HG03442 (cell line): ENCODE data around the gene USP34.

Experiments used
- ATAC-seq: cut with Tn5 transposase; IDR thresholded peaks from one replicate; pipeline ENCODE4 v1.9.1; 2021; ENCODE audit warnings: mild to moderate bottlenecking, moderate library complexity; ENCODE audit not compliant: unreplicated experiment

Gene USP34

DNA sequence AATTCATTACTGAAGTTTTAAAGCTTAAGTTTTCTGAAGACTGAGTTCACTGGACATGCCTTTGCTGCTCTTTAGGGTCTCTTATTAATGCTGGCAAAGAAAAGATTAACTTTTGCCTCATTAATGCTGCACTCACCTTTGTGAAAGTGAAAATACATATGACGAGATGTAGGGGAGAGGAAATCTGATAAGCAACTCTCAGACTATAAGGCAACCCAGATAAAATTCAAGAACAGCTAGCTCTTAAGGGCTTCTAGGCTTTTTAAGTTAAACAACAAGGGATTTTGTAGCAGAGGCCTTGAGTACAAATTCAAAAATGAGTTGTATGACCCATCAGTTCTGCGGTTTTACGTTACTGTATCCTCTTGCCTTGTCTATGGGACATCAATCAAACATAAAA is 143.7 kb downstream of the USP34 start:
- ATAC-seq: no peak

DNA sequence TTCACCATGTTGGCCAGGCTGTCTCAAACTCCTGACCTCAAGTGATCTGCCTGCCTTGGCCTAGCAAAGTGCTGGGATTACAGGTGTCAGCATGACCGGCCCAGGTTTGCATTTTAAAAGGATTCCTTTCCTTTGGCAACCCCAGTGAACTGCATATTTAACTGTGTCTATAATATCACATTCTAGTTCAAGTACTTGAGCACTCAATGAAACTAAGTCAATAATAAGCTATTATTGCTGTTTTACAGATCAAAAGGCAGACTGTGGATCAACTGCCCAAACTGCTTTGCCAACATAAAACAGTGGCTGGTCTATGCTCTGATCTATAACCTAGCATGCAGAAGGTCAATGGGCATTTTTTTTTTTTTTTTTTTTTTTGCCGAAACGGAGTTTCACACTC is 144.5 kb downstream of the USP34 start:
- no peak for ATAC-seq

GRCh38 chr2:61320181-61320580 is 150.7 kb downstream of the USP34 start:
- no peak for ATAC-seq

GRCh38 chr2:61318553-61318952 is 152.3 kb downstream of the USP34 start:
- ATAC-seq: no peak

GRCh38 chr2:61295981-61296380 is 174.9 kb downstream of the USP34 start:
- no peak for ATAC-seq

GRCh38 chr2:61291851-61292575 is 178.9 kb downstream of the USP34 start:
- no peak for ATAC-seq

- ATAC-seq: no peak
These were observed 182.6 kb downstream of the USP34 start for GRCh38 chr2:61288070-61288841.

GRCh38 chr2:61287254-61287653 is 183.6 kb downstream of the USP34 start:
- no peak for ATAC-seq

DNA sequence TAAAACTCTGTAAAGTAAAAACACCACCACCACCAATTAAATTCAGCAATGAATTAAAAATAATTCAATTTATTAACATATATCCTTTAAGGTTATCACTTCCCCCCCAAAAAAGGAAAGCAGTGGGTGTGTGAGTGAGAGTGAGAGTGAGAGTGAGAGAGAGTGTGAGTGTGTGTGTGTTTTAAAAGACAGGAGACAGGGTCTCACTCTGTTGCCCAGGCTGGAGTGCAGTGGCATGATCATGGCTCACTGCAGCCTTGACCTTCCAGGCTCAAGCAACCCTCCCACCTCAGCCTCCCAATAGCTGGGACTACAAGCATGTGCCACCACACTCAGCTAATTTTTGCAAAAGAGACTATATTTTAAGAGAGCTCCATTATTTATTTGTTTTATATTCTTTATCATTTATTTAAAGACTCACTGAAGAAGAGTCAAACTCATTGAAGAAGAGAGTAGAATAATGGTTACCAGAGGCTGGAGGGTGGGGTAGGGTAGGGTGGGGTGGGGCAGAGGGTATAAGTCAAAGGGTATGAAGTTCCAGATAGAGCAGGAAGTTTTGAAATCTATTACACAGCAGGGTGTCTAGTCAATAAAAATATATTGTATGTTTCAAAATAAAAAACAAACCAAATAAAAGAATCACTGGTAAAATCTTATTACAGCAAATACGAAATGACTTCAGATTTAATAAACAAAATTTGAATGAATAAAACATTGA is 187.3 kb downstream of the USP34 start:
- ATAC-seq: no peak

GRCh38 chr2:61282104-61282590 is 188.7 kb downstream of the USP34 start:
- ATAC-seq: no peak

- no peak for ATAC-seq
These were observed 189.6 kb downstream of the USP34 start for GRCh38 chr2:61281321-61281720.

DNA sequence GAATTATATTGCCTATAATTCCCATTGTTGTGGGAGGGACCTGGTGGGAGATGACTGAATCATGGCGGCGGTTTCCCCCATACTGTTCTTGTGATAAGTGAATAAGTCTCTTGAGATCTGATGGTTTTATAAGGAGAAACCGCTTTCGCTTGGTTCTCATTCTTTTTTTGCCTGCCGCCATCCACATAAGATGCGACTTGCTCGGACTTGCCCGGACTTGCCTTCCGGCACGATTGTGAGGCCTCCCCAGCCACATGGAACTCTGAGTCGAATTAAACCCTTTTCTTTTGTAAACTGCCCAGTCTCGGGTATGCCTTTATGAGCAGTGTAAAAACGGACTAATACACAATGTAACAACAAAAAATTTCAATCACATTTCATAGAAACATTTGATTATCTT is 193.1 kb downstream of the USP34 start:
- no peak for ATAC-seq

GRCh38 chr2:61275575-61276184 is 195.2 kb downstream of the USP34 start:
- ATAC-seq: no peak

DNA sequence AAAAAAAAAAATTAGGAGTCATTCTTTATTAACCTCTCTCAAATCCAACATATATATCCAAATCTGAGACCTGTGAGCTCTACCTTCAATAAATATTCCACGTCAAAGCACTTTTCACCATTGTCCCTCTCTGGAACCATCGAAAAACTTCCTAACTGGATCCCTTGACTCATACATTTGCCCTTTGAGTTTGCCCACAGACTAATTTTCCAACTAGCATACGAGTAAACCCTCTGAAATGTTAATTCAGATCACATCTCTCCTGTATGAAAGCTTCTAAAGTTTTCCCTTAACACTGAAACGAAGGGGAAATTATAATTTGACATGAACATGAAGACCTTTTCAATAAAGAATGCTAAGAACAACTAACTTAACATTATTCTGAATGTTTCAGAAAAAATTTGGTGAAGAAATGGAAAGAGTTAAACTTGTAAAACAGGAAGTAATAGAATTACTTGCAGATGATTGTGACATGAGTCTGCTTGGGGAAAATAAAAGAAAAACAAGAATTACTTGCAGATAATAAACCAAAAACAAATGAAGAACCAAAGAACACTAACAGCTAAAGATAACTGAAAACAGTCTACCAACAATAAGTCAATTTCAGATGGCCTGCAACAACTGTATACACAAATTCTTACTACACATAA is 198.3 kb downstream of the USP34 start:
- no peak for ATAC-seq

DNA sequence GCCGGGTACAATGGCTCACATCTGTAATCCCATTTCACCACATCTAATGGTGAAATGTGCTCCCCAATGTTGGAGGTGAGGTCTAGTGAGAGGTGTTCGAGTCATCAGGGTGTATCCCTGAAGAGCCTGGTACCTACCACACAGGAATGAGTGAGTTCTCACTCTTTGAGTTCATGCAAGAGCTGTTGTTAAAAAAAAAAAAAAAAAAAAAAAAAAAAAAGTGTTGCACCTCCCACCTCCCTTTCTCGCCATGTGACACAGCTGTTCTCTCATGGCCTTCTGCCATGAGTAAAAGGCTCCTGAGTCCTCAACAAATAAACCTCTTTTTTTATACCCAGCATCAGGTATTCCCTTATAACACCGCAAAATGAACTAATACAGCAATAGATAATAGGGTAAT is 202.6 kb downstream of the USP34 start:
- no peak for ATAC-seq

GRCh38 chr2:61266632-61267505 is 204.0 kb downstream of the USP34 start:
- ATAC-seq: no peak

DNA sequence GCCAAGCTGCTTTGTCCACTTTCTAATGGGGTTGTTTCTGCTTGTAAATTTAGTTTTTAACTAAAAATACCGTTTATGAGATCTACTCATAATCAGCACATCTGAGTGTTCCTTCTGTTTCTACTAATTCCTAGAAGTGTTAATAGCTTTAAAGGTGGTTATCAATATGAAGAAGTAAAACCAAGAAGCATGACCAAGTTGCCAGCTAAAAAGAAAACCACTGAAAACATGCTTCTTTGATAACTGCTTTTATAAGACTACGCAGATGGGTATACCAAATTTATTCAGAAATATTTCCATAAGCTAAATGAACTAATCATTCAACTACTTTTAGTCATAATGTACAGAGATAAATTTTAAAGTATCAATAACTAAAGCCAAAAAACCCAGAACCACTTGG is 207.1 kb downstream of the USP34 start:
- no peak for ATAC-seq

DNA sequence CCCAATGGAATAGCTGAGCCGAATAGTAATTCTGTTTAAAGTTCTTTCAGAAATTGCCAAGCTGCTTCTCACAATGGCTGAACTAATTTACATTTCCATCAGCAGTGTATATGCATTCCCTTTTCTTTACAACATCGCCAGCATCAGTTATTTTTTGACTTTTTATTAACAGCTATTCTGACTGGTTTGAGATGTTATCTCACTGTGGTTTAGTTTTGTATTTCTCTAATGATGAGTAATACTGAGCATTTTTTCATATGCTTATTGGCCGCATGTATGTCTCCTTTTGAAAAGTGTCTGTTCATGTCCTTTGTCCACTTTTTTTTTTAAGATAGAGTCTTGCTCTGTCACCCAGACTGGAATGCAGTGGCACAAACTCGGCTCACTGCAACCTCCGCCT is 208.2 kb downstream of the USP34 start:
- no peak for ATAC-seq

GRCh38 chr2:61257446-61257845 is 213.4 kb downstream of the USP34 start:
- no peak for ATAC-seq
